ENCODE results near the gene NUP98.
"Not testable (repeated sequence)": the region's sequence is repeated elsewhere in the genome, so short reads cannot be mapped to it uniquely, and the experiment has no call there.

Gene NUP98

GRCh38 chr11:3643102-3643546 is 154.2 kb downstream of the NUP98 start:
- WGBS, 2 experiments = 46 to 48% methylated on average over 11 of the region's 11 CpGs
- not testable (repeated sequence) for H3K4me1 ChIP-seq (ENCODE audit: control insufficient read depth, insufficient read depth, low read length); H3K27me3 ChIP-seq (ENCODE audit: control insufficient read depth, insufficient read depth, low read length, poor library complexity, severe bottlenecking); H3K36me3 ChIP-seq (ENCODE audit: control insufficient read depth, insufficient read depth, low read length); H3K9me3 ChIP-seq (ENCODE audit: control insufficient read depth, low read length)
- H3K4me3 ChIP-seq (ENCODE audit: insufficient read depth, low read depth, low read length) = peak overlapping the region; percentile 53
- peak overlapping the region; percentile 92 for H3K27ac ChIP-seq (ENCODE audit: insufficient read depth, low read depth, low read length, poor library complexity, severe bottlenecking)

GRCh38 chr11:3642071-3642951 is 155.0 kb downstream of the NUP98 start:
- WGBS, 2 experiments = 0 to 1% methylated on average over 55 of the region's 55 CpGs
- no peaks in the 10 kb centered on the region for H3K4me1 ChIP-seq (ENCODE audit: control insufficient read depth, insufficient read depth, low read length)
- H3K36me3 ChIP-seq (ENCODE audit: control insufficient read depth, insufficient read depth, low read length) = no peaks in the 10 kb centered on the region
- no peaks in the 10 kb centered on the region for H3K9me3 ChIP-seq (ENCODE audit: control insufficient read depth, low read length)
- H3K4me3 ChIP-seq (ENCODE audit: insufficient read depth, low read depth, low read length) = peak overlapping the region; percentile 53
- H3K27me3 ChIP-seq (ENCODE audit: control insufficient read depth, insufficient read depth, low read length, poor library complexity, severe bottlenecking) = no peaks in the 10 kb centered on the region
- H3K27ac ChIP-seq (ENCODE audit: insufficient read depth, low read depth, low read length, poor library complexity, severe bottlenecking) = peak overlapping the region; percentile 92

GRCh38 chr11:3641701-3642070 is 155.7 kb downstream of the NUP98 start, which contains the start of gene ART5:
TSS of gene ART5 (minus strand) at chr11:3641992. CDS start at chr11:3641862, 130 bp downstream.
- Histone ChIP-seq H3K9me3 (ENCODE audit: control insufficient read depth, low read length) (no peaks in the 10 kb centered on the region), H3K27me3 (ENCODE audit: control insufficient read depth, insufficient read depth, low read length, poor library complexity, severe bottlenecking) (no peaks in the 10 kb centered on the region)
- WGBS, 2 experiments = 10 to 11% methylated on average over 21 of the region's 21 CpGs

GRCh38 chr11:3641191-3641590 is 156.2 kb downstream of the NUP98 start:
- Histone ChIP-seq H3K4me3 (ENCODE audit: insufficient read depth, low read depth, low read length) (peak overlapping the region; percentile 53), H3K36me3 (ENCODE audit: control insufficient read depth, insufficient read depth, low read length) (no peaks in the 10 kb centered on the region), H3K27ac (ENCODE audit: insufficient read depth, low read depth, low read length, poor library complexity, severe bottlenecking) (no peak overlapping the region), H3K4me1 (ENCODE audit: control insufficient read depth, insufficient read depth, low read length) (no peaks in the 10 kb centered on the region), H3K27me3 (ENCODE audit: control insufficient read depth, insufficient read depth, low read length, poor library complexity, severe bottlenecking) (no peaks in the 10 kb centered on the region), H3K9me3 (ENCODE audit: control insufficient read depth, low read length) (no peaks in the 10 kb centered on the region)
- 61 to 63% methylated on average over 8 of the region's 8 CpGs for WGBS, 2 experiments

More at GRCh38 chr11:3641701-3642070, 155.7 kb downstream of the NUP98 start, which contains the start of gene ART5:
- Histone ChIP-seq H3K36me3 (ENCODE audit: control insufficient read depth, insufficient read depth, low read length) (no peaks in the 10 kb centered on the region), H3K4me3 (ENCODE audit: insufficient read depth, low read depth, low read length) (peak within 1 kb of the TSS; percentile 53), H3K4me1 (ENCODE audit: control insufficient read depth, insufficient read depth, low read length) (no peaks in the 10 kb centered on the region), H3K27ac (ENCODE audit: insufficient read depth, low read depth, low read length, poor library complexity, severe bottlenecking) (peak within 1 kb of the TSS; percentile 92)

GRCh38 chr11:3639841-3640240 is 157.5 kb downstream of the NUP98 start:
- Histone ChIP-seq H3K27me3 (ENCODE audit: control insufficient read depth, insufficient read depth, low read length, poor library complexity, severe bottlenecking) (no peaks in the 10 kb centered on the region), H3K4me3 (ENCODE audit: insufficient read depth, low read depth, low read length) (no peak overlapping the region), H3K27ac (ENCODE audit: insufficient read depth, low read depth, low read length, poor library complexity, severe bottlenecking) (no peak overlapping the region), H3K36me3 (ENCODE audit: control insufficient read depth, insufficient read depth, low read length) (no peaks in the 10 kb centered on the region), H3K9me3 (ENCODE audit: control insufficient read depth, low read length) (no peaks in the 10 kb centered on the region), H3K4me1 (ENCODE audit: control insufficient read depth, insufficient read depth, low read length) (no peaks in the 10 kb centered on the region)
- WGBS, 2 experiments = 94 to 96% methylated on average over 14 of the region's 14 CpGs

GRCh38 chr11:3638513-3638912 is 158.8 kb downstream of the NUP98 start:
- H3K36me3 ChIP-seq (ENCODE audit: control insufficient read depth, insufficient read depth, low read length) = no peaks in the 10 kb centered on the region
- no peaks in the 10 kb centered on the region for H3K4me1 ChIP-seq (ENCODE audit: control insufficient read depth, insufficient read depth, low read length)

GRCh38 chr11:3637201-3637600 is 160.2 kb downstream of the NUP98 start:
- Histone ChIP-seq H3K9me3 (ENCODE audit: control insufficient read depth, low read length) (no peaks in the 10 kb centered on the region), H3K4me1 (ENCODE audit: control insufficient read depth, insufficient read depth, low read length) (no peaks in the 10 kb centered on the region), H3K4me3 (ENCODE audit: insufficient read depth, low read depth, low read length) (no peak overlapping the region), H3K27me3 (ENCODE audit: control insufficient read depth, insufficient read depth, low read length, poor library complexity, severe bottlenecking) (no peaks in the 10 kb centered on the region), H3K27ac (ENCODE audit: insufficient read depth, low read depth, low read length, poor library complexity, severe bottlenecking) (no peak overlapping the region), H3K36me3 (ENCODE audit: control insufficient read depth, insufficient read depth, low read length) (no peaks in the 10 kb centered on the region)
- whole genome bisulfite sequencing, 2 experiments = 87 to 89% methylated on average over 13 of the region's 13 CpGs

More at GRCh38 chr11:3638513-3638912, 158.8 kb downstream of the NUP98 start:
- no peaks in the 10 kb centered on the region for H3K27me3 ChIP-seq (ENCODE audit: control insufficient read depth, insufficient read depth, low read length, poor library complexity, severe bottlenecking)
- H3K9me3 ChIP-seq (ENCODE audit: control insufficient read depth, low read length) = no peaks in the 10 kb centered on the region
- 84 to 89% methylated on average over 5 of the region's 5 CpGs for WGBS, 2 experiments
- H3K4me3 ChIP-seq (ENCODE audit: insufficient read depth, low read depth, low read length) = no peak overlapping the region
- no peak overlapping the region for H3K27ac ChIP-seq (ENCODE audit: insufficient read depth, low read depth, low read length, poor library complexity, severe bottlenecking)

GRCh38 chr11:3635641-3636375 is 161.5 kb downstream of the NUP98 start:
- WGBS, 2 experiments = 92 to 94% methylated on average over 15 of the region's 15 CpGs
- Histone ChIP-seq H3K9me3 (ENCODE audit: control insufficient read depth, low read length) (no peaks in the 10 kb centered on the region), H3K27ac (ENCODE audit: insufficient read depth, low read depth, low read length, poor library complexity, severe bottlenecking) (no peak overlapping the region), H3K4me3 (ENCODE audit: insufficient read depth, low read depth, low read length) (no peak overlapping the region), H3K27me3 (ENCODE audit: control insufficient read depth, insufficient read depth, low read length, poor library complexity, severe bottlenecking) (no peaks in the 10 kb centered on the region), H3K36me3 (ENCODE audit: control insufficient read depth, insufficient read depth, low read length) (no peaks in the 10 kb centered on the region), H3K4me1 (ENCODE audit: control insufficient read depth, insufficient read depth, low read length) (no peaks in the 10 kb centered on the region)

- 93% methylated on average over 5 of the region's 5 CpGs for WGBS, 2 experiments
- H3K36me3 ChIP-seq (ENCODE audit: control insufficient read depth, insufficient read depth, low read length) = no peaks in the 10 kb centered on the region
- H3K4me3 ChIP-seq (ENCODE audit: insufficient read depth, low read depth, low read length) = no peak overlapping the region
- H3K9me3 ChIP-seq (ENCODE audit: control insufficient read depth, low read length) = no peaks in the 10 kb centered on the region
- H3K27me3 ChIP-seq (ENCODE audit: control insufficient read depth, insufficient read depth, low read length, poor library complexity, severe bottlenecking) = no peaks in the 10 kb centered on the region
- H3K27ac ChIP-seq (ENCODE audit: insufficient read depth, low read depth, low read length, poor library complexity, severe bottlenecking) = no peak overlapping the region
- no peaks in the 10 kb centered on the region for H3K4me1 ChIP-seq (ENCODE audit: control insufficient read depth, insufficient read depth, low read length)
Observed at GRCh38 chr11:3632070-3632660, 165.2 kb downstream of the NUP98 start.

- H3K4me1 ChIP-seq (ENCODE audit: control insufficient read depth, insufficient read depth, low read length) = no peaks in the 10 kb centered on the region
- H3K27ac ChIP-seq (ENCODE audit: insufficient read depth, low read depth, low read length, poor library complexity, severe bottlenecking) = no peak overlapping the region
Observed at GRCh38 chr11:3631331-3631730, 166.0 kb downstream of the NUP98 start.

More at GRCh38 chr11:3631331-3631730, 166.0 kb downstream of the NUP98 start:
- no peaks in the 10 kb centered on the region for H3K36me3 ChIP-seq (ENCODE audit: control insufficient read depth, insufficient read depth, low read length)
- H3K4me3 ChIP-seq (ENCODE audit: insufficient read depth, low read depth, low read length) = no peak overlapping the region
- no peaks in the 10 kb centered on the region for H3K9me3 ChIP-seq (ENCODE audit: control insufficient read depth, low read length)
- WGBS, 2 experiments = 89 to 93% methylated on average over 4 of the region's 4 CpGs
- no peaks in the 10 kb centered on the region for H3K27me3 ChIP-seq (ENCODE audit: control insufficient read depth, insufficient read depth, low read length, poor library complexity, severe bottlenecking)
